ENCODE measurements around the gene DENND1B. TPM values are rescaled to one million over a fixed set of nuclear protein-coding genes. Genes with fewer than 3 reads are reported as not detected.

The DENND1B gene
- total RNA-seq, 1 experiment from 2014 or later = 6.3 TPM

- H3K4me1 Mint-ChIP-seq = peaks cover 45 to 48% of the 10 kb centered on the region in 2 experiments
- Histone ChIP-seq H3K4me2 (ENCODE audit: insufficient read depth, insufficient read length, low read length) (no peak overlapping the region), H3K23me2 (ENCODE audit: insufficient read length, low read depth, low read length, poor library complexity, severe bottlenecking) (no peaks in the 10 kb centered on the region), H2AK5ac (ENCODE audit: insufficient read length, low read length) (no peak overlapping the region), H4K91ac (ENCODE audit: insufficient read length, low read depth, low read length) (no peak overlapping the region), H3K9me3 (ENCODE audit: control insufficient read depth, low read depth, low read length) (no peaks in the 10 kb centered on the region), H3K79me1 (ENCODE audit: insufficient read depth, low read depth, low read length, poor library complexity, severe bottlenecking) (no peaks in the 10 kb centered on the region), H2BK15ac (ENCODE audit: low read depth, low read length) (no peak overlapping the region), H4K5ac (ENCODE audit: insufficient read length, low read depth, low read length) (no peak overlapping the region), H4K20me1 (ENCODE audit: control insufficient read depth, insufficient read depth, insufficient read length) (no peaks in the 10 kb centered on the region), H3K27ac (ENCODE audit: insufficient read length, low read depth, low read length) (no peak overlapping the region), H3K9ac (ENCODE audit: extremely low read depth, insufficient read length, low read length) (no peak overlapping the region), H2BK12ac (ENCODE audit: insufficient read length, low read depth, low read length) (no peak overlapping the region), H3K4me1 (ENCODE audit: insufficient read depth, low read length) (peaks cover 4% of the 10 kb centered on the region; the same call in 1 of the 2 replicates), H4K8ac (replicated peaks; ENCODE audit: insufficient read length, low read depth, low read length) (no peak overlapping the region), H2BK5ac (ENCODE audit: insufficient read length, low read length) (no peak overlapping the region), H3K18ac (ENCODE audit: insufficient read length, low read depth, low read length) (no peak overlapping the region), H2AFZ (ENCODE audit: low read length) (no peak overlapping the region), H3K4ac (ENCODE audit: low read depth, low read length) (no peak overlapping the region), H3K23ac (ENCODE audit: insufficient read length, low read depth, low read length) (no peak overlapping the region), H2BK20ac (ENCODE audit: low read depth, low read length, poor library complexity, severe bottlenecking) (no peak overlapping the region), H2BK120ac (ENCODE audit: low read depth, low read length, poor library complexity, severe bottlenecking) (no peak overlapping the region), H3K79me2 (ENCODE audit: insufficient read depth, low read length) (no peaks in the 10 kb centered on the region), H3T11ph (ENCODE audit: low read length) (no peak overlapping the region), H3K14ac (ENCODE audit: insufficient read depth, low read length) (no peak overlapping the region), H3K27me3 (ENCODE audit: insufficient read depth, low read length) (no peaks in the 10 kb centered on the region), H3K56ac (ENCODE audit: insufficient read length, low read depth, low read length) (no peak overlapping the region)
- H3K27me3 Mint-ChIP-seq (ENCODE audit: low read depth) = no peaks in the 10 kb centered on the region
- H3K9me3 Mint-ChIP-seq = peaks cover 0 to 6% of the 10 kb centered on the region in 2 experiments; a peak in 2 of 5 replicates
- DNase-seq = no peak
- H3K4me3 Mint-ChIP-seq = no peak overlapping the region
- no CpG with 5 or more reads among the region's 4 CpGs for WGBS (ENCODE audit: extremely low coverage, insufficient read length, low lambda C conversion rate)
- H3K36me3 Mint-ChIP-seq (ENCODE audit: insufficient read depth in 1 of 3, low read depth in 3 of 3) = no peaks in the 10 kb centered on the region
- H3K27ac Mint-ChIP-seq = no peak overlapping the region
- TF ChIP-seq CTCF (conservative IDR thresholded peaks at IDR 0.05) = no peak
Measured at GRCh38 chr1:197807216-197807615, 31.9 kb upstream of the DENND1B start.
